Breast epithelium (tissue), 3 donors: Measurements from ENCODE around the gene NDST1.

ENCODE experiments used
- CTCF ChIP-seq, 3 donors: fragments of 450-650 bp; IDR thresholded peaks; one replicate each; pipeline ENCODE4 v1.5.1; 2016 to 2017; ENCODE audit warnings: antibody characterized with exemption in 3 of 3, mild to moderate bottlenecking in 3 of 3, moderate library complexity in 3 of 3
- POLR2A ChIP-seq: fragments of 450-650 bp; IDR thresholded peaks from one replicate; pipeline ENCODE4 v1.6.1; 2016; ENCODE audit warnings: antibody characterized with exemption, mild to moderate bottlenecking, moderate library complexity

- TF ChIP-seq POLR2A (no peak), CTCF (IDR thresholded peaks at IDR 0.05) (no peak)
Measured at GRCh38 chr5:150565868-150566267, 57.9 kb downstream of the NDST1 start.
